ENCODE measurements around the gene SLC22A25. TPM values are rescaled to one million over a fixed set of nuclear protein-coding genes. Genes with fewer than 3 reads are reported as not detected.
A peak's percentile ranks its signal among the peaks of the same experiment; 100 is the strongest.

Gene SLC22A25
- total and polyA plus RNA-seq, 3 donors from 2014 or later = not detected

- intact Hi-C loops (cut with DNase I; ENCODE audit: low total_unique reads) = no loop called here
- Histone ChIP-seq H3K9me3 (no peaks in the 10 kb centered on the region), H3K27me3 (no peaks in the 10 kb centered on the region), H3K4me1 (no peaks in the 10 kb centered on the region), H3K4me3 (no peak overlapping the region), H3K36me3 (ENCODE audit: low read depth, missing control alignments) (no peaks in the 10 kb centered on the region), H3K27ac (no peak overlapping the region)
- no peak for DNase-seq
- TF ChIP-seq, protein P1, sequence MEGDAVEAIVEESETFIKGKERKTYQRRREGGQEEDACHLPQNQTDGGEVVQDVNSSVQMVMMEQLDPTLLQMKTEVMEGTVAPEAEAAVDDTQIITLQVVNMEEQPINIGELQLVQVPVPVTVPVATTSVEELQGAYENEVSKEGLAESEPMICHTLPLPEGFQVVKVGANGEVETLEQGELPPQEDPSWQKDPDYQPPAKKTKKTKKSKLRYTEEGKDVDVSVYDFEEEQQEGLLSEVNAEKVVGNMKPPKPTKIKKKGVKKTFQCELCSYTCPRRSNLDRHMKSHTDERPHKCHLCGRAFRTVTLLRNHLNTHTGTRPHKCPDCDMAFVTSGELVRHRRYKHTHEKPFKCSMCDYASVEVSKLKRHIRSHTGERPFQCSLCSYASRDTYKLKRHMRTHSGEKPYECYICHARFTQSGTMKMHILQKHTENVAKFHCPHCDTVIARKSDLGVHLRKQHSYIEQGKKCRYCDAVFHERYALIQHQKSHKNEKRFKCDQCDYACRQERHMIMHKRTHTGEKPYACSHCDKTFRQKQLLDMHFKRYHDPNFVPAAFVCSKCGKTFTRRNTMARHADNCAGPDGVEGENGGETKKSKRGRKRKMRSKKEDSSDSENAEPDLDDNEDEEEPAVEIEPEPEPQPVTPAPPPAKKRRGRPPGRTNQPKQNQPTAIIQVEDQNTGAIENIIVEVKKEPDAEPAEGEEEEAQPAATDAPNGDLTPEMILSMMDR (IDR thresholded peaks at IDR 0.05) = no peak
- no peak for TF ChIP-seq POLR2A (IDR thresholded peaks at IDR 0.05)
- WGBS, 2 donors = 25 to 29% methylated on average over 1 of the region's 1 CpG
These were observed 13.6 kb downstream of the SLC22A25 start for GRCh38 chr11:63229815-63230214.

- no peaks in the 10 kb centered on the region for H3K4me1 ChIP-seq
- intact Hi-C loops (cut with DNase I; ENCODE audit: low total_unique reads) = no loop called here
- H3K4me3 ChIP-seq = no peak overlapping the region
- no peaks in the 10 kb centered on the region for H3K27me3 ChIP-seq
- TF ChIP-seq, protein P1 (IDR thresholded peaks at IDR 0.05) = no peak
- TF ChIP-seq POLR2A (IDR thresholded peaks at IDR 0.05) = no peak
- no peaks in the 10 kb centered on the region for H3K9me3 ChIP-seq
- 93 to 95% methylated on average over 2 of the region's 2 CpGs for WGBS, 2 donors
- no peak for DNase-seq
- no peak overlapping the region for H3K27ac ChIP-seq
- no peaks in the 10 kb centered on the region for H3K36me3 ChIP-seq (ENCODE audit: low read depth, missing control alignments)
These were observed 15.8 kb downstream of the SLC22A25 start for GRCh38 chr11:63227521-63228107.

GRCh38 chr11:63226488-63227114 lies 16.8 kb downstream of the SLC22A25 start:
- Histone ChIP-seq H3K9me3 (no peaks in the 10 kb centered on the region), H3K4me3 (no peak overlapping the region), H3K27me3 (no peaks in the 10 kb centered on the region), H3K4me1 (no peaks in the 10 kb centered on the region), H3K36me3 (ENCODE audit: low read depth, missing control alignments) (no peaks in the 10 kb centered on the region), H3K27ac (no peak overlapping the region)
- no peak for DNase-seq
- WGBS, 2 donors = 96 to 100% methylated on average over 1 of the region's 1 CpG
- intact Hi-C loops (cut with DNase I; ENCODE audit: low total_unique reads) = no loop called here
- no peak for TF ChIP-seq POLR2A (IDR thresholded peaks at IDR 0.05)
- TF ChIP-seq, protein P1 (IDR thresholded peaks at IDR 0.05) = no peak

- intact Hi-C loops (cut with DNase I; ENCODE audit: low total_unique reads) = no loop called here
- no peak for DNase-seq
- no peak for TF ChIP-seq POLR2A (IDR thresholded peaks at IDR 0.05)
- TF ChIP-seq, protein P1 (IDR thresholded peaks at IDR 0.05) = no peak
- Histone ChIP-seq H3K9me3 (no peaks in the 10 kb centered on the region), H3K36me3 (ENCODE audit: low read depth, missing control alignments) (no peaks in the 10 kb centered on the region), H3K4me3 (no peak overlapping the region), H3K27me3 (no peaks in the 10 kb centered on the region), H3K27ac (no peak overlapping the region), H3K4me1 (no peaks in the 10 kb centered on the region)
- 26 to 32% methylated on average over 4 of the region's 4 CpGs for WGBS, 2 donors
These were observed 29.3 kb downstream of the SLC22A25 start for GRCh38 chr11:63214093-63214492.

DNA sequence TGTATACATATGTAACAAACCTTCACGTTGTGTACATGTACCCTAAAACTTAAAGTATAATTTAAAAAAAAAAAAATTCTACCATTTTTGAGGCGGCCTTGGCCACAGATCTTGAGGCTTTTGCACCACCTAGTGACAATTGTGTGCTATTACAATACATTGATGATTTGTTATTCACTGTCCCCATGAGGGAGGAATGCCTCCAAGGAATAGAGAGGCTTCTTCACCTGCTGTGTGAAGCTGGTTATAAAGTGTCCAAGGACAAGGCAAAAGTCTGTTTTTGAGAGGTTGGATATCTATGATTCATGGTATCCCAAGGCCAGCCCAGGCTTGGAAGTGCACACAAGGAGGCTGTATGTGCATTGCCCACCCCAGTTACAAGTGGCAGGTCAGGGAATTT lies 30.7 kb downstream of the SLC22A25 start:
- Histone ChIP-seq H3K4me3 (no peak overlapping the region), H3K27ac (no peak overlapping the region), H3K36me3 (ENCODE audit: low read depth, missing control alignments) (no peaks in the 10 kb centered on the region), H3K9me3 (no peaks in the 10 kb centered on the region), H3K27me3 (no peaks in the 10 kb centered on the region), H3K4me1 (no peaks in the 10 kb centered on the region)
- TF ChIP-seq POLR2A (IDR thresholded peaks at IDR 0.05) = no peak
- TF ChIP-seq, protein P1 (IDR thresholded peaks at IDR 0.05) = peak; percentile 3 to 57 (median 30)
- DNase-seq = no peak
- intact Hi-C loops (cut with DNase I; ENCODE audit: low total_unique reads) = no loop called here
- WGBS, 2 donors = 1 to 13% methylated on average over 2 of the region's 2 CpGs
